AML-193 (cell line): ENCODE measurements around the gene SEMG1.

Source experiments
- DNase-seq, 2 experiments: peaks; one replicate each; lab custom pipeline; 2025; lab: John Stamatoyannopoulos, UW

The SEMG1 gene

GRCh38 chr20:45206725-45207124 is at the start of gene SEMG1:
SEMG1 (plus strand) TSS chr20:45207033; CDS start chr20:45207054, 21 bp downstream.
- DNase-seq: no peak

- no peak for DNase-seq
Observed at GRCh38 chr20:45157962-45158361, 48.9 kb upstream of the SEMG1 start.

- no peak for DNase-seq
Observed at GRCh38 chr20:45163083-45163803, 43.6 kb upstream of the SEMG1 start.

GRCh38 chr20:45164906-45165305 is 41.9 kb upstream of the SEMG1 start:
- DNase-seq: no peak

- no peak for DNase-seq
Observed at GRCh38 chr20:45173522-45173921, 33.3 kb upstream of the SEMG1 start.

- no peak for DNase-seq
Observed at GRCh38 chr20:45174434-45175364, 32.1 kb upstream of the SEMG1 start, which contains the start of gene PI3. PI3 (plus strand) TSS chr20:45174902; CDS start chr20:45174923, 21 bp downstream.

- DNase-seq: no peak
Observed at GRCh38 chr20:45176526-45177267, 30.1 kb upstream of the SEMG1 start.

GRCh38 chr20:45179166-45179565 is 27.7 kb upstream of the SEMG1 start:
- DNase-seq: no peak

- DNase-seq: no peak
Observed at GRCh38 chr20:45181639-45182038, 25.2 kb upstream of the SEMG1 start.

- no peak for DNase-seq
Observed at GRCh38 chr20:45183084-45183483, 23.7 kb upstream of the SEMG1 start.

- DNase-seq: no peak
Observed at GRCh38 chr20:45187693-45188092, 19.1 kb upstream of the SEMG1 start.

- no peak for DNase-seq
Observed at GRCh38 chr20:45189067-45189609, 17.7 kb upstream of the SEMG1 start.

GRCh38 chr20:45189861-45190260 is 17.0 kb upstream of the SEMG1 start:
- no peak for DNase-seq

- DNase-seq: no peak
Observed at GRCh38 chr20:45191926-45192325, 14.9 kb upstream of the SEMG1 start.

GRCh38 chr20:45193331-45193730 is 13.5 kb upstream of the SEMG1 start:
- no peak for DNase-seq

- no peak for DNase-seq
Observed at GRCh38 chr20:45209924-45210323, 3.1 kb downstream of the SEMG1 start.

GRCh38 chr20:45211569-45212474 is 5.0 kb downstream of the SEMG1 start:
- no peak for DNase-seq

- DNase-seq: no peak
Observed at GRCh38 chr20:45212836-45213235, 6.0 kb downstream of the SEMG1 start.

- DNase-seq: no peak
Observed at GRCh38 chr20:45218124-45218523, 11.3 kb downstream of the SEMG1 start.

- DNase-seq: no peak
Observed at GRCh38 chr20:45218636-45219035, 11.8 kb downstream of the SEMG1 start.

GRCh38 chr20:45221076-45221475 is 14.2 kb downstream of the SEMG1 start, which contains the start of gene SEMG2:
SEMG2 (plus strand) TSS chr20:45221373; CDS start chr20:45221390, 17 bp downstream.
- DNase-seq: no peak
